Stimulated activated CD8-positive, alpha-beta memory T cell treated with anti-CD3 and anti-CD28 coated beads, Interleukin-12 subunit alpha, Interleukin-12 subunit beta, amount 100 ng/mL, for 24 hours (primary cell): ENCODE data around the gene RAD23A.

Source experiments
- DNase-seq: peaks from one replicate; pipeline ENCODE4 v3.0.0-alpha.2; 2020; ENCODE audit errors: extremely low read depth

Gene RAD23A

GRCh38 chr19:13003081-13003480 lies 57.4 kb downstream of the RAD23A start:
- DNase-seq = no peak
